SK-N-SH (cell line): Measurements from ENCODE around the gene SPINT2. TPM values are rescaled to one million over a fixed set of nuclear protein-coding genes. Genes with fewer than 3 reads are reported as not detected.

Experiments used
- CTCF ChIA-PET: fragments of 300-600, 350-600 bp; formaldehyde crosslinking; extraction: SDS; loops from one replicate; lab custom pipeline; 2021; lab: Yijun Ruan, JAX
- POLR2A ChIA-PET: fragments of 350-600 bp; sonication (Branson Sonifier 250); formaldehyde crosslinking; extraction: SDS; loops from one replicate; lab custom pipeline; 2020; ENCODE audit warnings: antibody characterized with exemption, inconsistent platforms; lab: Yijun Ruan, JAX
- DNase-seq: peaks from one replicate; pipeline ENCODE4 v3.0.0; 2012
- H2AFZ ChIP-seq: fragments of 200-600 bp; sonication (generic); 2 replicates; pipeline ENCODE4 v1.8.1; 2016; ENCODE audit warnings: antibody characterized with exemption, mild to moderate bottlenecking, low read depth
- H3F3A ChIP-seq: fragments of 200-600 bp; sonication (generic); replicated peaks from 2 replicates; pipeline ENCODE3; 2016; ENCODE audit warnings: antibody characterized with exemption, mild to moderate bottlenecking; ENCODE audit not compliant: insufficient read depth
- H3K27ac ChIP-seq, 2 experiments: fragments of 200-500 bp in 1 of 2; fragments of 200-600 bp in 1 of 2; sonication (Bioruptor generic) in 1 of 2; sonication (generic), shearing (Covaris generic) in 1 of 2; 2 replicates each; pipeline versions ENCODE4 v1.5.1 to v1.6.1; 2014 to 2016; ENCODE audit warnings: low read depth in 2 of 2, inconsistent platforms in 1 of 2, low read length in 1 of 2, mild to moderate bottlenecking in 1 of 2, mixed read lengths in 1 of 2
- H3K27me3 ChIP-seq: fragments of 200-600 bp; sonication (generic), shearing (Covaris generic); 2 replicates; pipeline ENCODE4 v1.6.1; 2016; ENCODE audit warnings: mixed run types; ENCODE audit not compliant: insufficient read depth
- H3K36me3 ChIP-seq, 2 experiments: fragments of 200-500 bp in 1 of 2; fragments of 200-600 bp in 1 of 2; sonication (Bioruptor generic) in 1 of 2; sonication (generic) in 1 of 2; replicated peaks in 1 of 2; 2 replicates each; pipeline versions ENCODE3 to v1.5.1; 2014 to 2016; ENCODE audit warnings: low read length in 1 of 2, mild to moderate bottlenecking in 1 of 2; ENCODE audit not compliant: insufficient read depth in 2 of 2, control insufficient read depth in 1 of 2
- H3K4me1 ChIP-seq, 2 experiments: fragments of 200-500 bp in 1 of 2; fragments of 200-600 bp in 1 of 2; sonication (Bioruptor generic) in 1 of 2; sonication (generic), shearing (Covaris generic) in 1 of 2; 2 replicates each; pipeline versions ENCODE4 v1.5.1 to v1.6.1; 2014 to 2016; ENCODE audit warnings: low read depth in 1 of 2, low read length in 1 of 2, mixed run types in 1 of 2; ENCODE audit not compliant: insufficient read depth in 2 of 2, control insufficient read depth in 1 of 2
- H3K4me2 ChIP-seq: fragments of 200-600 bp; sonication (generic), shearing (Covaris generic); 2 replicates; pipeline ENCODE4 v1.6.1; 2017; ENCODE audit warnings: mixed run types
- H3K4me3 ChIP-seq, 2 experiments: fragments of 200-500 bp in 1 of 2; fragments of 200-600 bp in 1 of 2; sonication (Bioruptor generic) in 1 of 2; sonication (generic), shearing (Covaris generic) in 1 of 2; 2 replicates each; pipeline versions ENCODE4 v1.5.1 to v1.8.1; 2014 to 2016; ENCODE audit warnings: low read depth in 2 of 2, inconsistent platforms in 1 of 2, low read length in 1 of 2, mild to moderate bottlenecking in 1 of 2, mixed read lengths in 1 of 2, moderate library complexity in 1 of 2
- H3K79me2 ChIP-seq: fragments of 200-600 bp; sonication (generic); 2 replicates; pipeline ENCODE4 v1.8.1; 2017; ENCODE audit warnings: mild to moderate bottlenecking; ENCODE audit not compliant: insufficient read depth
- H3K9ac ChIP-seq: fragments of 200-600 bp; sonication (generic); 2 replicates; pipeline ENCODE4 v1.6.1; 2017; ENCODE audit warnings: mixed run types
- H3K9me2 ChIP-seq: fragments of 200-600 bp; sonication (generic); 2 replicates; pipeline ENCODE4 v1.6.1; 2017; ENCODE audit warnings: mixed run types
- H3K9me3 ChIP-seq: fragments of 200-600 bp; sonication (generic); 2 replicates; pipeline ENCODE4 v1.6.1; 2017; ENCODE audit warnings: mixed run types, mild to moderate bottlenecking, moderate library complexity
- H4K20me1 ChIP-seq: fragments of 200-600 bp; sonication (generic); 2 replicates; pipeline ENCODE4 v1.6.1; 2017; ENCODE audit warnings: mild to moderate bottlenecking, mixed run types; ENCODE audit not compliant: insufficient read depth
- EZH2phosphoT487 ChIP-seq: fragments of 200-600 bp; sonication (generic); IDR thresholded peaks from 2 replicates; pipeline ENCODE4 v1.6.1; 2017; ENCODE audit warnings: low read depth, mixed run types, mild to moderate bottlenecking, antibody characterized with exemption, moderate library complexity, borderline replicate concordance
- FOSL2 ChIP-seq: IDR thresholded peaks from 2 replicates; pipeline ENCODE4 v1.4.0; 2012; ENCODE audit warnings: low read depth, mild to moderate bottlenecking, moderate library complexity, borderline replicate concordance
- FOXM1 ChIP-seq: IDR thresholded peaks from 2 replicates; pipeline ENCODE4 v1.4.0; 2012; ENCODE audit warnings: low read depth, mild to moderate bottlenecking
- GABPA ChIP-seq: IDR thresholded peaks from 2 replicates; pipeline ENCODE4 v1.4.0; 2012; ENCODE audit warnings: low read depth, mild to moderate bottlenecking
- IRF3 ChIP-seq: fragments of 150-350 bp; IDR thresholded peaks from 2 replicates; pipeline ENCODE4 v1.6.1; 2016; ENCODE audit warnings: mild to moderate bottlenecking, low read depth, low read length
- MEF2A ChIP-seq: IDR thresholded peaks from 2 replicates; pipeline ENCODE4 v1.4.0; 2012; ENCODE audit warnings: low read depth, borderline replicate concordance
- WGBS: methylation state at CpG from one replicate; pipeline ENCODE4 v1.1.6; 2017; ENCODE audit warnings: low lambda C conversion rate; 5-methylcytosine and 5-hydroxymethylcytosine counted together
- polyA plus RNA-seq, 3 experiments: library from polyadenylated mRNA; depleted of rRNA; stranded (reverse); fragments of >200 nt; gene quantifications; 2 replicates each; pipeline ENCODE4 v1.2.3, GENCODE V29; 2012
- TF ChIP-seq, protein P1 (sequence below): fragments of 200-600 bp; sonication (generic); IDR thresholded peaks from 2 replicates; pipeline ENCODE4 v1.6.1; 2017; ENCODE audit warnings: antibody characterized with exemption, mild to moderate bottlenecking, moderate library complexity
- TF ChIP-seq, protein P2 (sequence below): IDR thresholded peaks from 2 replicates; pipeline ENCODE4 v1.4.0; 2012; ENCODE audit warnings: low read depth, borderline replicate concordance
- TF ChIP-seq, protein P3 (sequence below): IDR thresholded peaks from 2 replicates; pipeline ENCODE4 v1.4.0; 2012; ENCODE audit warnings: low read depth, borderline replicate concordance

Gene SPINT2
- polyA plus RNA-seq, 1 of the 3 experiments (the other 2 are of a cell fraction), result 1.0 TPM

DNA sequence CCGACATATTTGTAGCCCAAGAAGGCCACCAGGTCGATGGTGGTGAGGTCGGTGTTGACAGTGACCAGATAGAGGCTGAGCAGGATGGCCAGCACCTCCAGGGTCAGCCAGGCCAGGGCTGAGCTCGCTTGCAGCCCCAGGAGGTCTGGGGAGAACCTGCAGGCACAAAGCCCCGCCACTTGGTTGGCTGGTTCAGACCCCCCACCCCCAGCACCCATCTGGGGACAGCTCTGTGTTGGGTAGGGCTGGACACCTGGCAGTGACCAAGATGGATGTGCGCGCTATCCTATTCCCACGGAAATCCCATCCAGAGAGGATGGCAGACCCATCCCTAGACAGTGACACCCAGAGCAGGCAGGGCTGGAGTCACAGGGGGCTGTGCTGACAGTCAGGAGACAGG, 43.2 kb downstream of the SPINT2 start:
- Histone ChIP-seq H2AFZ (no peak overlapping the region), H3K9ac (no peak overlapping the region), H3K9me3 (no peaks in the 10 kb centered on the region), H3K79me2 (peaks cover 14% of the 10 kb centered on the region; the same call in 1 of the 2 replicates), H4K20me1 (no peaks in the 10 kb centered on the region), H3K36me3 (peaks cover 0 to 6% of the 10 kb centered on the region in 2 experiments), H3K27ac (no peak overlapping the region), H3K4me1 (no peaks in the 10 kb centered on the region), H3K27me3 (no peaks in the 10 kb centered on the region), H3K4me3 (no peak overlapping the region), H3K4me2 (no peak overlapping the region), H3F3A (no peaks in the 10 kb centered on the region), H3K9me2 (no peaks in the 10 kb centered on the region)
- ChIA-PET CTCF (no interaction called here), POLR2A (interaction anchor here (0.7 kb wide), 1 partner anchor 236 kb away, joined by 3 read pairs; no protein-coding TSS in a partner anchor)
- WGBS, result 85% methylated on average over 5 of the region's 8 CpGs
- TF ChIP-seq, protein P1, sequence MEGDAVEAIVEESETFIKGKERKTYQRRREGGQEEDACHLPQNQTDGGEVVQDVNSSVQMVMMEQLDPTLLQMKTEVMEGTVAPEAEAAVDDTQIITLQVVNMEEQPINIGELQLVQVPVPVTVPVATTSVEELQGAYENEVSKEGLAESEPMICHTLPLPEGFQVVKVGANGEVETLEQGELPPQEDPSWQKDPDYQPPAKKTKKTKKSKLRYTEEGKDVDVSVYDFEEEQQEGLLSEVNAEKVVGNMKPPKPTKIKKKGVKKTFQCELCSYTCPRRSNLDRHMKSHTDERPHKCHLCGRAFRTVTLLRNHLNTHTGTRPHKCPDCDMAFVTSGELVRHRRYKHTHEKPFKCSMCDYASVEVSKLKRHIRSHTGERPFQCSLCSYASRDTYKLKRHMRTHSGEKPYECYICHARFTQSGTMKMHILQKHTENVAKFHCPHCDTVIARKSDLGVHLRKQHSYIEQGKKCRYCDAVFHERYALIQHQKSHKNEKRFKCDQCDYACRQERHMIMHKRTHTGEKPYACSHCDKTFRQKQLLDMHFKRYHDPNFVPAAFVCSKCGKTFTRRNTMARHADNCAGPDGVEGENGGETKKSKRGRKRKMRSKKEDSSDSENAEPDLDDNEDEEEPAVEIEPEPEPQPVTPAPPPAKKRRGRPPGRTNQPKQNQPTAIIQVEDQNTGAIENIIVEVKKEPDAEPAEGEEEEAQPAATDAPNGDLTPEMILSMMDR, result no peak
- no peak for TF ChIP-seq FOXM1
- TF ChIP-seq, protein P2, sequence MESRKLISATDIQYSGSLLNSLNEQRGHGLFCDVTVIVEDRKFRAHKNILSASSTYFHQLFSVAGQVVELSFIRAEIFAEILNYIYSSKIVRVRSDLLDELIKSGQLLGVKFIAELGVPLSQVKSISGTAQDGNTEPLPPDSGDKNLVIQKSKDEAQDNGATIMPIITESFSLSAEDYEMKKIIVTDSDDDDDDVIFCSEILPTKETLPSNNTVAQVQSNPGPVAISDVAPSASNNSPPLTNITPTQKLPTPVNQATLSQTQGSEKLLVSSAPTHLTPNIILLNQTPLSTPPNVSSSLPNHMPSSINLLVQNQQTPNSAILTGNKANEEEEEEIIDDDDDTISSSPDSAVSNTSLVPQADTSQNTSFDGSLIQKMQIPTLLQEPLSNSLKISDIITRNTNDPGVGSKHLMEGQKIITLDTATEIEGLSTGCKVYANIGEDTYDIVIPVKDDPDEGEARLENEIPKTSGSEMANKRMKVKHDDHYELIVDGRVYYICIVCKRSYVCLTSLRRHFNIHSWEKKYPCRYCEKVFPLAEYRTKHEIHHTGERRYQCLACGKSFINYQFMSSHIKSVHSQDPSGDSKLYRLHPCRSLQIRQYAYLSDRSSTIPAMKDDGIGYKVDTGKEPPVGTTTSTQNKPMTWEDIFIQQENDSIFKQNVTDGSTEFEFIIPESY, result no peak
- no peak for TF ChIP-seq EZH2phosphoT487
- no peak for TF ChIP-seq IRF3
- TF ChIP-seq, protein P3, sequence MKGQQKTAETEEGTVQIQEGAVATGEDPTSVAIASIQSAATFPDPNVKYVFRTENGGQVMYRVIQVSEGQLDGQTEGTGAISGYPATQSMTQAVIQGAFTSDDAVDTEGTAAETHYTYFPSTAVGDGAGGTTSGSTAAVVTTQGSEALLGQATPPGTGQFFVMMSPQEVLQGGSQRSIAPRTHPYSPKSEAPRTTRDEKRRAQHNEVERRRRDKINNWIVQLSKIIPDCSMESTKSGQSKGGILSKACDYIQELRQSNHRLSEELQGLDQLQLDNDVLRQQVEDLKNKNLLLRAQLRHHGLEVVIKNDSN, result no peak
- no peak for TF ChIP-seq MEF2A
- no peak for TF ChIP-seq GABPA
- no peak for DNase-seq

DNA sequence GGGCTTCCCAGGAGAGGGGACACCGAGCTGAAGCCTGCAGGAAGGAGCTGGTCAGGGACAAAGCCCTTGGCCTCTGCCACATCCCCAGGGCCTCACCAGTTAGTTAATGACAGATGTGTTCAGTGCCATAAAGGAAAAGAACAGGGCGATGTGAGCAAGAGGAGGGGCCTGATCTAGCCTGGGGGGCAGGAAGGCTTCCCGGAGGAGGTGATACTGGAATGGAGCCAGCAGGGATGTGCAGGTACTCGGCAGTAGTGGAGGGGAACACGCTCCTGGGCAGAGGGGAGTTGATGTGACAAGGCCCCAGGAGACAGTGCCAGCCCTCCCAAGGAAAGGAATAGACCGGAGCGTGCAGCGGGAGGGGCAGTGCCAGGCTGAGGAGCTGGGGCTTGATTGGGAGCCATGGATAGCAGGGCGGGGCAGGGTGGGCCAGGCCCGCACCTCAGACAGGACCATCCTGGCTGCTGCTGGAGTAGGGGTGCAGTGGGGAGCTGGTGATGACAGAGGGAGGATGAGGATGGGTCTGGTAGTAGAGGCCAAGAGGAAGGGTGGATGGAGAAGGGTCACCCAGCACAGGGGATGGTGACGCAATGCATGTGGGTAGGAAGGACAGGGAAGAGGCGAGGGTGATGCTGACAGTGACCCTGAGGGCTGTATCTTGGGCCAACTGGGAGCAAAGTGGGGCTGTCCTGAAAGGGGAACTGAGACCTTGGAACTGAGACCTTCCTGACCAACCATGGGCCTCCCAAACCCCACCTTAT, 43.8 kb downstream of the SPINT2 start:
- CTCF ChIA-PET, result no interaction called here
- no peaks in the 10 kb centered on the region for H3K27me3 ChIP-seq
- WGBS, result 92% methylated on average over 10 of the region's 12 CpGs

More for the DNA sequence above, 43.8 kb downstream of the SPINT2 start:
- Histone ChIP-seq H3K79me2 (peaks cover 20% of the 10 kb centered on the region; the same call in 1 of the 2 replicates), H3F3A (no peaks in the 10 kb centered on the region)
- no peak for TF ChIP-seq FOSL2
- TF ChIP-seq, all 33 proteins: peak for 0
- Histone ChIP-seq H3K9me2 (no peaks in the 10 kb centered on the region), H3K4me3 (no peak overlapping the region), H3K4me2 (no peak overlapping the region), H4K20me1 (no peaks in the 10 kb centered on the region), H3K27ac (no peak overlapping the region), H3K36me3 (peaks cover 0 to 6% of the 10 kb centered on the region in 2 experiments), H3K9me3 (no peaks in the 10 kb centered on the region), H3K9ac (no peak overlapping the region), H3K4me1 (no peaks in the 10 kb centered on the region), H2AFZ (no peak overlapping the region)
- no peak for DNase-seq
- POLR2A ChIA-PET, result interaction anchor here (0.7 kb wide), 1 partner anchor 236 kb away, joined by 3 read pairs; no protein-coding TSS in a partner anchor
